ENCODE measurements around the gene IMMP2L. TPM values are rescaled to one million over a fixed set of nuclear protein-coding genes. Genes with fewer than 3 reads are reported as not detected.

Gene IMMP2L
- total and polyA plus RNA-seq, 2 of the 4 experiments (the other 2 are of a cell fraction): 5.8 to 9.3 TPM

GRCh38 chr7:110720626-110721025 is 841.7 kb downstream of the IMMP2L start:
- H4K20me1 ChIP-seq (ENCODE audit: insufficient read depth, low read length): no peaks in the 10 kb centered on the region
- H3K14ac ChIP-seq (replicated peaks; ENCODE audit: low read depth, low read length): no peak overlapping the region
- H2BK120ac ChIP-seq (ENCODE audit: low read depth, low read length): no peak overlapping the region
- H3K79me1 ChIP-seq (ENCODE audit: low read depth in 1 of 2, low read length in 2 of 2): no peaks in the 10 kb centered on the region
- no peak overlapping the region for H2AFZ ChIP-seq (replicated peaks; ENCODE audit: low read length, poor library complexity)
- no peak overlapping the region for H2BK5ac ChIP-seq (ENCODE audit: low read depth, low read length, poor library complexity, severe bottlenecking)
- H4K8ac ChIP-seq (ENCODE audit: low read depth in 2 of 2, low read length in 2 of 2): no peak overlapping the region
- H3K4me2 ChIP-seq (ENCODE audit: low read depth, low read length): no peak overlapping the region
- no peaks in the 10 kb centered on the region for H3K36me3 ChIP-seq (ENCODE audit: control insufficient read depth, insufficient read depth, low read length)
- no peak overlapping the region for H3K4ac ChIP-seq (ENCODE audit: low read depth, low read length)
- ChIA-PET CTCF (no interaction called here), POLR2A (ENCODE audit: unreplicated experiment) (no interaction called here)
- no peaks in the 10 kb centered on the region for H3K9me3 ChIP-seq (ENCODE audit: control insufficient read depth, insufficient read depth, low read length)
- TF ChIP-seq FOS (IDR thresholded peaks at IDR 0.05; ENCODE audit: low read depth, low read length) (no peak), MAZ (IDR thresholded peaks at IDR 0.05; ENCODE audit: borderline replicate concordance, low read depth, low read length) (no peak), MAFK (IDR thresholded peaks at IDR 0.05; ENCODE audit: low read depth, low read length) (no peak), MXI1 (IDR thresholded peaks at IDR 0.05; ENCODE audit: borderline replicate concordance, low read depth, low read length) (no peak), ELK1 (IDR thresholded peaks at IDR 0.05; ENCODE audit: borderline replicate concordance, low read depth, low read length) (no peak), POLR2A (IDR thresholded peaks at IDR 0.05; ENCODE audit: low read depth, low read length) (no peak)
- no peak overlapping the region for H3K27ac ChIP-seq (ENCODE audit: insufficient read depth, low read length)
- no peak overlapping the region for H2BK20ac ChIP-seq (ENCODE audit: low read depth, low read length)
- intact Hi-C loops (cut with micrococcal nuclease) (no loop called here), dilution Hi-C loops (cut with HindIII; ENCODE audit: low sequenced_read_pairs, unreplicated experiment) (no loop called here), in situ Hi-C loops (cut with MboI; ENCODE audit: low sequenced_read_pairs) (no loop called here)
- H3K4me1 ChIP-seq (ENCODE audit: control insufficient read depth, insufficient read depth, low read length): no peaks in the 10 kb centered on the region
- H3K56ac ChIP-seq (ENCODE audit: extremely low read depth, insufficient read depth, low read length): no peak overlapping the region
- DNase-seq: no peak
- H4K91ac ChIP-seq (ENCODE audit: insufficient read depth, low read depth, low read length): no peak overlapping the region
- no peak overlapping the region for H3K18ac ChIP-seq (ENCODE audit: low read depth, low read length)
- H2AK9ac ChIP-seq (replicated peaks; ENCODE audit: low read depth, low read length, poor library complexity): no peak overlapping the region
- H4K5ac ChIP-seq (ENCODE audit: low read depth, low read length): no peak overlapping the region
- ATAC-seq (ENCODE audit: low read depth): no peak
- H2AK5ac ChIP-seq (ENCODE audit: low read depth, low read length): no peak overlapping the region
- H3K9me1 ChIP-seq (ENCODE audit: insufficient read depth, low read length): no peaks in the 10 kb centered on the region
- H3K27me3 ChIP-seq (ENCODE audit: control insufficient read depth, insufficient read depth, low read length): no peaks in the 10 kb centered on the region
- no peak overlapping the region for H3K4me3 ChIP-seq (ENCODE audit: insufficient read depth, low read depth, low read length)
- no peak overlapping the region for H2BK15ac ChIP-seq (ENCODE audit: low read depth, low read length)
- WGBS, 2 experiments (ENCODE audit: extremely low coverage in 2 of 2, insufficient read length in 1 of 2): no CpG with 5 or more reads among the region's 3 CpGs
- H3K23ac ChIP-seq (ENCODE audit: low read depth, low read length): no peak overlapping the region
- H3K9ac ChIP-seq (ENCODE audit: low read depth, low read length): no peak overlapping the region
- BruUV-seq (replicated peaks): no TSS peak
